Neural cell (in vitro differentiated cells): ENCODE data around the gene DRAM2.

Source experiments
- EZH2 ChIP-seq: fragments of 200-600, 300-800 bp; shearing (Covaris generic), sonication (generic); IDR thresholded peaks from 2 replicates; pipeline ENCODE4 v1.6.1; 2014; ENCODE audit warnings: antibody characterized with exemption, low read length, borderline replicate concordance, mild to moderate bottlenecking; ENCODE audit not compliant: insufficient read depth, poor library complexity, severe bottlenecking
- RAD21 ChIP-seq: fragments of 450-650 bp; conservative IDR thresholded peaks from 2 replicates; pipeline ENCODE4 v1.6.1; 2014; ENCODE audit warnings: antibody characterized with exemption, mild to moderate bottlenecking, moderate library complexity
- TF ChIP-seq, protein P1 (sequence below): fragments of 450-650 bp; IDR thresholded peaks from 2 replicates; pipeline ENCODE4 v1.5.1; 2014; ENCODE audit warnings: antibody characterized with exemption, mild to moderate bottlenecking, moderate library complexity; ENCODE audit not compliant: poor library complexity, severe bottlenecking
- TF ChIP-seq, protein P2 (sequence below): IDR thresholded peaks from 2 replicates; pipeline ENCODE4 v1.6.1; 2012; ENCODE audit warnings: borderline replicate concordance

DNA sequence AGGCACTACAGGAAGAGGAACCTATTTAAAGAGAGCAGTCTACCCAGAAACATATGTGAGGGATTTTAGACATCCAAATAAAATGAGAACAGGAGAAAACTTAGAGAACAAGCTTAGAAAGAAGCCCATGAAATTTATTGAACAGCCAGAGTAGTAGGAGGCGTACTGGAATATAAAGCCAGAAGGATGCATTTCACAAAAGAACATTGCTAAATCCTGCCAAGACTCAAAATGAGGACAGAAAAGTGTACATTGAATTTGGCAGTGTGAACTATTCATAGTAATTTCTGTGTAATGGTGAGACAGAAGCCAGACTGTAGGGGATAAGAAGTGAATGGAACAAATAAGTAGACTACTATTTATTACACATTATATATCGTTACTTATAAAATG lies 22.6 kb upstream of the DRAM2 start:
- TF ChIP-seq, protein P1, sequence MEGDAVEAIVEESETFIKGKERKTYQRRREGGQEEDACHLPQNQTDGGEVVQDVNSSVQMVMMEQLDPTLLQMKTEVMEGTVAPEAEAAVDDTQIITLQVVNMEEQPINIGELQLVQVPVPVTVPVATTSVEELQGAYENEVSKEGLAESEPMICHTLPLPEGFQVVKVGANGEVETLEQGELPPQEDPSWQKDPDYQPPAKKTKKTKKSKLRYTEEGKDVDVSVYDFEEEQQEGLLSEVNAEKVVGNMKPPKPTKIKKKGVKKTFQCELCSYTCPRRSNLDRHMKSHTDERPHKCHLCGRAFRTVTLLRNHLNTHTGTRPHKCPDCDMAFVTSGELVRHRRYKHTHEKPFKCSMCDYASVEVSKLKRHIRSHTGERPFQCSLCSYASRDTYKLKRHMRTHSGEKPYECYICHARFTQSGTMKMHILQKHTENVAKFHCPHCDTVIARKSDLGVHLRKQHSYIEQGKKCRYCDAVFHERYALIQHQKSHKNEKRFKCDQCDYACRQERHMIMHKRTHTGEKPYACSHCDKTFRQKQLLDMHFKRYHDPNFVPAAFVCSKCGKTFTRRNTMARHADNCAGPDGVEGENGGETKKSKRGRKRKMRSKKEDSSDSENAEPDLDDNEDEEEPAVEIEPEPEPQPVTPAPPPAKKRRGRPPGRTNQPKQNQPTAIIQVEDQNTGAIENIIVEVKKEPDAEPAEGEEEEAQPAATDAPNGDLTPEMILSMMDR, result no peak
- TF ChIP-seq RAD21, result no peak
- TF ChIP-seq EZH2, result no peak
- TF ChIP-seq, protein P2, sequence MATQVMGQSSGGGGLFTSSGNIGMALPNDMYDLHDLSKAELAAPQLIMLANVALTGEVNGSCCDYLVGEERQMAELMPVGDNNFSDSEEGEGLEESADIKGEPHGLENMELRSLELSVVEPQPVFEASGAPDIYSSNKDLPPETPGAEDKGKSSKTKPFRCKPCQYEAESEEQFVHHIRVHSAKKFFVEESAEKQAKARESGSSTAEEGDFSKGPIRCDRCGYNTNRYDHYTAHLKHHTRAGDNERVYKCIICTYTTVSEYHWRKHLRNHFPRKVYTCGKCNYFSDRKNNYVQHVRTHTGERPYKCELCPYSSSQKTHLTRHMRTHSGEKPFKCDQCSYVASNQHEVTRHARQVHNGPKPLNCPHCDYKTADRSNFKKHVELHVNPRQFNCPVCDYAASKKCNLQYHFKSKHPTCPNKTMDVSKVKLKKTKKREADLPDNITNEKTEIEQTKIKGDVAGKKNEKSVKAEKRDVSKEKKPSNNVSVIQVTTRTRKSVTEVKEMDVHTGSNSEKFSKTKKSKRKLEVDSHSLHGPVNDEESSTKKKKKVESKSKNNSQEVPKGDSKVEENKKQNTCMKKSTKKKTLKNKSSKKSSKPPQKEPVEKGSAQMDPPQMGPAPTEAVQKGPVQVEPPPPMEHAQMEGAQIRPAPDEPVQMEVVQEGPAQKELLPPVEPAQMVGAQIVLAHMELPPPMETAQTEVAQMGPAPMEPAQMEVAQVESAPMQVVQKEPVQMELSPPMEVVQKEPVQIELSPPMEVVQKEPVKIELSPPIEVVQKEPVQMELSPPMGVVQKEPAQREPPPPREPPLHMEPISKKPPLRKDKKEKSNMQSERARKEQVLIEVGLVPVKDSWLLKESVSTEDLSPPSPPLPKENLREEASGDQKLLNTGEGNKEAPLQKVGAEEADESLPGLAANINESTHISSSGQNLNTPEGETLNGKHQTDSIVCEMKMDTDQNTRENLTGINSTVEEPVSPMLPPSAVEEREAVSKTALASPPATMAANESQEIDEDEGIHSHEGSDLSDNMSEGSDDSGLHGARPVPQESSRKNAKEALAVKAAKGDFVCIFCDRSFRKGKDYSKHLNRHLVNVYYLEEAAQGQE, result no peak
